IMR-90 (cell line): Measurements from ENCODE around the gene SIPA1L3. TPM values are rescaled to one million over a fixed set of nuclear protein-coding genes. Genes with fewer than 3 reads are reported as not detected.

Experiments used
- ATAC-seq: fragments of 200-7000 bp; cut with Tn5 transposase; 2 replicates; pipeline ENCODE4 v1.9.1; 2020; ENCODE audit warnings: low read depth, mild to moderate bottlenecking, moderate library complexity
- BruUV-seq: library from RNA; stranded (reverse); fragments of 400-500 nt; replicated peaks from 2 replicates; lab custom pipeline; 2021; lab: Mats Ljungman, UMichigan
- CTCF ChIA-PET: fragments of 300-600 bp; formaldehyde crosslinking; extraction: SDS; loops from one replicate; lab custom pipeline; 2021; ENCODE audit warnings: antibody characterized with exemption; lab: Yijun Ruan, JAX
- POLR2A ChIA-PET: fragments of 300-600 bp; sonication (Branson Sonifier 250); formaldehyde crosslinking; loops from one replicate; lab custom pipeline; 2022; ENCODE audit warnings: antibody characterized with exemption; ENCODE audit not compliant: unreplicated experiment; lab: Charles Lee
- DNase-seq: peaks from one replicate; pipeline ENCODE4 v3.0.0; 2013
- H2AFZ ChIP-seq: replicated peaks from 2 replicates; pipeline ENCODE3; 2013; ENCODE audit warnings: low read length, mild to moderate bottlenecking; ENCODE audit not compliant: poor library complexity
- H2AK5ac ChIP-seq: 2 replicates; pipeline ENCODE4 v1.6.1; 2013; ENCODE audit warnings: low read depth, low read length, inconsistent platforms
- H2AK9ac ChIP-seq: replicated peaks from 2 replicates; pipeline ENCODE3; 2013; ENCODE audit warnings: mild to moderate bottlenecking, low read depth, low read length, moderate library complexity; ENCODE audit not compliant: poor library complexity
- H2BK120ac ChIP-seq: 2 replicates; pipeline ENCODE4 v1.6.1; 2013; ENCODE audit warnings: low read depth, low read length, inconsistent platforms
- H2BK15ac ChIP-seq: 3 replicates; pipeline ENCODE4 v1.6.1; 2013; ENCODE audit warnings: low read depth, low read length, inconsistent platforms
- H2BK20ac ChIP-seq: 2 replicates; pipeline ENCODE4 v1.6.1; 2013; ENCODE audit warnings: low read depth, mild to moderate bottlenecking, inconsistent platforms, low read length, moderate library complexity
- H2BK5ac ChIP-seq: 2 replicates; pipeline ENCODE4 v1.6.1; 2013; ENCODE audit warnings: mild to moderate bottlenecking, low read depth, low read length, inconsistent platforms; ENCODE audit not compliant: poor library complexity, severe bottlenecking
- H3K14ac ChIP-seq: replicated peaks from 2 replicates; pipeline ENCODE4 v1.6.1; 2013; ENCODE audit warnings: low read depth, low read length, inconsistent platforms
- H3K18ac ChIP-seq: 2 replicates; pipeline ENCODE4 v1.6.1; 2013; ENCODE audit warnings: low read depth, low read length, control low read depth
- H3K23ac ChIP-seq: 2 replicates; pipeline ENCODE4 v1.6.1; 2013; ENCODE audit warnings: low read depth, low read length, inconsistent platforms
- H3K27ac ChIP-seq: 2 replicates; pipeline ENCODE4 v1.5.1; 2013; ENCODE audit warnings: mild to moderate bottlenecking, control low read depth, low read length; ENCODE audit not compliant: insufficient read depth
- H3K27me3 ChIP-seq: 2 replicates; pipeline ENCODE4 v1.6.1; 2013; ENCODE audit warnings: low read length; ENCODE audit not compliant: control insufficient read depth, insufficient read depth
- H3K36me3 ChIP-seq: 2 replicates; pipeline ENCODE4 v1.6.1; 2013; ENCODE audit warnings: low read length, mixed read lengths; ENCODE audit not compliant: control insufficient read depth, insufficient read depth
- H3K4ac ChIP-seq: 2 replicates; pipeline ENCODE4 v1.6.1; 2013; ENCODE audit warnings: low read depth, low read length, inconsistent platforms
- H3K4me1 ChIP-seq: 2 replicates; pipeline ENCODE4 v1.6.1; 2013; ENCODE audit warnings: low read length, mixed read lengths; ENCODE audit not compliant: control insufficient read depth, insufficient read depth
- H3K4me2 ChIP-seq: 2 replicates; pipeline ENCODE4 v1.6.1; 2013; ENCODE audit warnings: low read depth, mild to moderate bottlenecking, control low read depth, low read length, moderate library complexity
- H3K4me3 ChIP-seq: 2 replicates; pipeline ENCODE4 v1.5.1; 2013; ENCODE audit warnings: low read depth, mild to moderate bottlenecking, control low read depth, low read length, moderate library complexity; ENCODE audit not compliant: insufficient read depth
- H3K56ac ChIP-seq: 2 replicates; pipeline ENCODE4 v1.6.1; 2013; ENCODE audit warnings: low read length, inconsistent platforms; ENCODE audit not compliant: insufficient read depth; ENCODE audit errors: extremely low read depth
- H3K79me1 ChIP-seq, 2 experiments: 2 replicates each; pipeline ENCODE4 v1.6.1; 2013; ENCODE audit warnings: low read length in 2 of 2, inconsistent platforms in 1 of 2, low read depth in 1 of 2
- H3K9ac ChIP-seq: 2 replicates; pipeline ENCODE4 v1.6.1; 2013; ENCODE audit warnings: low read depth, low read length, control low read depth
- H3K9me1 ChIP-seq: 2 replicates; pipeline ENCODE4 v1.6.1; 2013; ENCODE audit warnings: low read length, inconsistent platforms; ENCODE audit not compliant: insufficient read depth
- H3K9me3 ChIP-seq: 2 replicates; pipeline ENCODE4 v1.6.1; 2013; ENCODE audit warnings: low read length; ENCODE audit not compliant: control insufficient read depth, insufficient read depth
- H4K20me1 ChIP-seq: 2 replicates; pipeline ENCODE4 v1.6.1; 2013; ENCODE audit warnings: low read length, inconsistent platforms; ENCODE audit not compliant: insufficient read depth
- H4K5ac ChIP-seq: 2 replicates; pipeline ENCODE4 v1.6.1; 2013; ENCODE audit warnings: mild to moderate bottlenecking, low read depth, low read length, control low read depth
- H4K8ac ChIP-seq, 2 experiments: 2 replicates each; pipeline ENCODE4 v1.6.1; 2013; ENCODE audit warnings: low read depth in 2 of 2, low read length in 2 of 2, control low read depth in 1 of 2, inconsistent platforms in 1 of 2
- H4K91ac ChIP-seq: 2 replicates; pipeline ENCODE4 v1.6.1; 2013; ENCODE audit warnings: low read depth, low read length, inconsistent platforms; ENCODE audit not compliant: insufficient read depth
- BHLHE40 ChIP-seq: fragments of 150-350 bp; IDR thresholded peaks from 2 replicates; pipeline ENCODE4 v1.6.1; 2016; ENCODE audit warnings: mild to moderate bottlenecking, low read depth, low read length
- CEBPB ChIP-seq: IDR thresholded peaks from 2 replicates; pipeline ENCODE4 v1.6.1; 2012; ENCODE audit warnings: low read depth, low read length, improper control_type of control experiment
- CTCF ChIP-seq: conservative IDR thresholded peaks from 2 replicates; pipeline ENCODE4 v1.5.1; 2012; ENCODE audit warnings: mild to moderate bottlenecking, low read depth, low read length, improper control_type of control experiment
- ELK1 ChIP-seq: fragments of 150-350 bp; IDR thresholded peaks from 2 replicates; pipeline ENCODE4 v1.6.1; 2016; ENCODE audit warnings: low read depth, mild to moderate bottlenecking, low read length, moderate library complexity, borderline replicate concordance
- FOS ChIP-seq: fragments of 150-350 bp; IDR thresholded peaks from 2 replicates; pipeline ENCODE4 v1.6.1; 2016; ENCODE audit warnings: low read depth, low read length
- MAFK ChIP-seq: IDR thresholded peaks from 2 replicates; pipeline ENCODE4 v1.6.1; 2012; ENCODE audit warnings: low read depth, low read length, improper control_type of control experiment
- MAZ ChIP-seq: IDR thresholded peaks from 2 replicates; pipeline ENCODE4 v1.6.1; 2012; ENCODE audit warnings: low read depth, mild to moderate bottlenecking, low read length, improper control_type of control experiment, moderate library complexity, borderline replicate concordance
- MXI1 ChIP-seq: IDR thresholded peaks from 2 replicates; pipeline ENCODE4 v1.6.1; 2012; ENCODE audit warnings: low read depth, mild to moderate bottlenecking, low read length, moderate library complexity, borderline replicate concordance
- POLR2A ChIP-seq: IDR thresholded peaks from 2 replicates; pipeline ENCODE4 v1.6.1; 2012; ENCODE audit warnings: mild to moderate bottlenecking, low read depth, low read length
- RFX5 ChIP-seq: IDR thresholded peaks from 2 replicates; pipeline ENCODE4 v1.8.0; 2012; ENCODE audit warnings: low read depth, mild to moderate bottlenecking, low read length, moderate library complexity
- SMC3 ChIP-seq: fragments of 150-350 bp; IDR thresholded peaks from 2 replicates; pipeline ENCODE4 v1.6.1; 2016; ENCODE audit warnings: low read depth, mild to moderate bottlenecking, antibody characterized with exemption, low read length, moderate library complexity
- WGBS, 2 experiments: methylation state at CpG; one replicate each; pipeline versions ENCODE4 v1.1.5 to v1.1.7; 2013; ENCODE audit warnings: missing lambda C conversion rate in 2 of 2; ENCODE audit not compliant: insufficient read length in 1 of 2; ENCODE audit errors: extremely low coverage in 2 of 2; 5-methylcytosine and 5-hydroxymethylcytosine counted together
- dilution Hi-C: fragments of 300-500 bp; cut with HindIII; formaldehyde crosslinking; loops from one replicate; pipeline ENCODE4 v1.14.3; 2018; ENCODE audit warnings: low sequenced_read_pairs; ENCODE audit not compliant: unreplicated experiment
- in situ Hi-C: fragments of 300-500 bp; cut with MboI; formaldehyde crosslinking; loops from 3 replicates; pipeline ENCODE4 v1.14.3; 2019; ENCODE audit warnings: low sequenced_read_pairs, inconsistent platforms, mixed read lengths
- intact Hi-C: fragments of 100-400 bp; cut with micrococcal nuclease; formaldehyde crosslinking; loops from 2 replicates; pipeline ENCODE4 v1.10.0; 2022
- polyA plus RNA-seq, 3 experiments: library from polyadenylated mRNA; depleted of rRNA; stranded (reverse); fragments of >200 nt; gene quantifications; 2 replicates each; pipeline ENCODE4 v1.2.3, GENCODE V29; 2012; ENCODE audit warnings: low replicate concordance in 1 of 3
- total RNA-seq: library from RNA; depleted of rRNA; stranded (reverse); fragments of >200 nt; gene quantifications from 2 replicates; pipeline ENCODE4 v1.2.3, GENCODE V29; 2012

The SIPA1L3 gene
- total and polyA plus RNA-seq, 2 of the 4 experiments (the other 2 are of a cell fraction) = 4.1 to 9.4 TPM

GRCh38 chr19:38043649-38044144, 136.7 kb downstream of the SIPA1L3 start:
- no peak overlapping the region for H3K18ac ChIP-seq
- H3K36me3 ChIP-seq = no peaks in the 10 kb centered on the region; the same call in 1 of the 2 replicates
- dilution Hi-C loops = no loop called here
- no peak overlapping the region; a peak in 1 of 4 replicates for H4K8ac ChIP-seq
- CTCF ChIA-PET = interaction anchor here (1.4 kb wide), 1 partner anchor 11 kb away, joined by 5 read pairs; no protein-coding TSS in a partner anchor
- H2AFZ ChIP-seq = no peak overlapping the region
- no peak overlapping the region for H3K56ac ChIP-seq
- H2BK5ac ChIP-seq = no peak overlapping the region
- no peak overlapping the region for H3K4me2 ChIP-seq
- peak overlapping the region; percentile 29; the same call in 1 of the 2 replicates for H3K9ac ChIP-seq
- H2AK9ac ChIP-seq = peak overlapping the region; percentile 51
- ATAC-seq (no peak), DNase-seq (no peak)
- TF ChIP-seq RFX5 (no peak), MXI1 (no peak), ELK1 (no peak), BHLHE40 (no peak), CTCF (no peak), CEBPB (no peak), POLR2A (no peak), SMC3 (no peak), MAFK (no peak), FOS (no peak), MAZ (no peak)
- intact Hi-C loops = no loop called here
- WGBS, 2 experiments = no CpG with 5 or more reads among the region's 5 CpGs
- H3K27me3 ChIP-seq = no peaks in the 10 kb centered on the region
- H3K4me1 ChIP-seq = no peaks in the 10 kb centered on the region
- H3K27ac ChIP-seq = no peak overlapping the region
- no peak overlapping the region for H3K23ac ChIP-seq
- in situ Hi-C loops = no loop called here
- peaks cover 34 to 67% of the 10 kb centered on the region in 2 experiments for H3K79me1 ChIP-seq
- H3K9me1 ChIP-seq = peaks cover 12% of the 10 kb centered on the region; the same call in 1 of the 2 replicates
- H3K4ac ChIP-seq = 0 out of 2 replicates have a peak overlapping the region, but pooled peaks have one; percentile 26
- no peak overlapping the region for H2BK120ac ChIP-seq
- H2BK20ac ChIP-seq = no peak overlapping the region
- POLR2A ChIA-PET = no interaction called here
- H4K91ac ChIP-seq = no peak overlapping the region
- no peaks in the 10 kb centered on the region; the same call in 1 of the 2 replicates for H3K9me3 ChIP-seq
- no peak overlapping the region for H2AK5ac ChIP-seq
- H4K5ac ChIP-seq = peak overlapping the region; percentile 33; the same call in 1 of the 2 replicates
- no peak overlapping the region for H2BK15ac ChIP-seq
- no peaks in the 10 kb centered on the region for H4K20me1 ChIP-seq
- no peak overlapping the region for H3K4me3 ChIP-seq
- no peak overlapping the region for H3K14ac ChIP-seq
- no TSS peak for BruUV-seq
